Measurements from ENCODE around the gene ARHGEF33.

DNA sequence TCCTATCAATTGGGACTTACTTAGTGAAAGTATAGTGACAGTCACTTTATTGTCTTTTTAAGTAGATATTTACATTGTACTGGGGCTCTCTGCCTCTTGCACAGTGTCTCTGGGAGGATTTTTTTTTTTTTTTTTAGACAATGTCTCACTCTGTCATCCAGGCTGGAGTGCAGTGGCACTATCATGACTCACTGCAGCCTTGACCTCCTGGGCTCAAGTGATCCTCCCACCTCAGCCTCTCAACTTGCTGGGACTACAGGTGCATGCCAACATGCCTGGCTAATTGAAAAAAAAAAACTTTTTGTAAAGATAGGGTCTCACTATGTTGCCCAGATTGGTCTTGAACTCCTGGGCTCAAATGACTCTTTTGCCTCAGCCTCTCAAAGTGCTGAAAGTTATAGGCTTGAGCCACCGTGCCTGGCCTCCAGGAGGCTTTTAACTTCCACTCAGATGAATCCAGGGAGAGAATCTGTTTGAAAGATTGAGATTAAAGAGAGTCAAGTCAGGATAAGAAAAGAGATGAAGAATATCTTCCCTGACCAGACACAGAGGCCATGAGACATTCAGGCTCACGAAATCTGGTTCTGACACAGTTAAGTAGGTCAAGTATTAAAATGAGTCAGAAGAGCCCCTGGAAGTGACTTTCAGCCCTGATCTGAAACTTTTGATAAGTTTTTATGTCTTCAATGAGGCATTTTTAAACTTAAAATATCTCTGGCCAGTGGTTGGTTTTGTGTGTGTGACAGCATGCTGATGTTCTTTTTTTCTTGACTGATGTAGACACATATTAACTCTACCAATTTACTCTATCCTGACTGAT is 18.3 kb downstream of the ARHGEF33 start:
- TF ChIP-seq CTCF (IDR thresholded peaks at IDR 0.05 in 8 of 11, conservative IDR thresholded peaks at IDR 0.05 in 3 of 11) (no peak), POLR2A (IDR thresholded peaks at IDR 0.05) (no peak)

Measured in spleen (tissue), 7 donors.